Endothelial cell of umbilical vein (primary cell): ENCODE results near the gene TMEM174. TPM values are rescaled to one million over a fixed set of nuclear protein-coding genes. Genes with fewer than 3 reads are reported as not detected.

Source experiments
- BruUV-seq: library from RNA; stranded (reverse); fragments of 400-500 nt; replicated peaks from 2 replicates; lab custom pipeline; 2021; lab: Mats Ljungman, UMichigan
- CTCF ChIA-PET: fragments of 300-600, 350-600 bp; sonication (Branson Sonifier 250); formaldehyde crosslinking; loops from one replicate; lab custom pipeline; 2021; ENCODE audit warnings: antibody characterized with exemption, inconsistent platforms; lab: Charles Lee
- POLR2A ChIA-PET: fragments of 300-600, 350-600 bp; sonication (Branson Sonifier 250); formaldehyde crosslinking; loops from one replicate; lab custom pipeline; 2021; ENCODE audit warnings: antibody characterized with exemption, inconsistent platforms; lab: Charles Lee
- DNase-seq: peaks from one replicate; pipeline ENCODE4 v3.0.0-alpha.2; 2011; ENCODE audit warnings: low read depth, low spot score
- FAIRE-seq: peaks from 2 replicates; lab custom pipeline; 2011; peaks lifted over from hg19 to GRCh38; lab: Jason Lieb, UNC
- H2AFZ ChIP-seq: 2 replicates; pipeline ENCODE4 v1.6.0; 2012; ENCODE audit warnings: low read depth, low read length, control low read depth, inconsistent platforms
- H3K27ac ChIP-seq: 2 replicates; pipeline ENCODE4 v1.5.1; 2011; ENCODE audit warnings: low read depth, mild to moderate bottlenecking, control low read depth, low read length, moderate library complexity; ENCODE audit not compliant: insufficient read depth
- H3K27me3 ChIP-seq, 2 experiments: 2 replicates each; pipeline versions ENCODE4 v1.6.0 to v1.6.1; 2011; ENCODE audit warnings: low read length in 2 of 2, mixed read lengths in 1 of 2; ENCODE audit not compliant: control insufficient read depth in 2 of 2, insufficient read depth in 2 of 2
- H3K36me3 ChIP-seq, 2 experiments: 2 replicates in 1 of 2; 3 replicates in 1 of 2; pipeline ENCODE4 v1.5.1; 2011; ENCODE audit warnings: low read length in 2 of 2, mild to moderate bottlenecking in 1 of 2, moderate library complexity in 1 of 2; ENCODE audit not compliant: control insufficient read depth in 2 of 2, insufficient read depth in 2 of 2; ENCODE audit errors: extremely low read depth in 1 of 2
- H3K4me1 ChIP-seq: 3 replicates; pipeline ENCODE4 v1.5.1; 2011; ENCODE audit warnings: mild to moderate bottlenecking, low read length; ENCODE audit not compliant: control insufficient read depth, insufficient read depth; ENCODE audit errors: extremely low read depth
- H3K4me2 ChIP-seq: 2 replicates; pipeline ENCODE4 v1.6.1; 2011; ENCODE audit warnings: low read length, control low read depth, mixed read lengths; ENCODE audit not compliant: insufficient read depth
- H3K4me3 ChIP-seq, 3 experiments: fragments of 200-600 bp in 1 of 3; sonication (generic), shearing (Covaris generic) in 1 of 3; replicated peaks in 1 of 3; 2 replicates each; pipeline ENCODE4 v1.5.1; 2011 to 2016; ENCODE audit warnings: control low read depth in 3 of 3, low read length in 3 of 3, mild to moderate bottlenecking in 2 of 3, inconsistent platforms in 1 of 3, low read depth in 1 of 3, moderate library complexity in 1 of 3; ENCODE audit not compliant: insufficient read depth in 1 of 3
- H3K79me2 ChIP-seq: 2 replicates; pipeline ENCODE4 v1.6.0; 2012; ENCODE audit warnings: low read length, inconsistent platforms; ENCODE audit not compliant: control insufficient read depth, insufficient read depth
- H3K9ac ChIP-seq: replicated peaks from 2 replicates; pipeline ENCODE3; 2011; ENCODE audit warnings: low read length, control low read depth; ENCODE audit not compliant: insufficient read depth; ENCODE audit errors: extremely low read depth
- H3K9me1 ChIP-seq: replicated peaks from 3 replicates; pipeline ENCODE4 v1.6.0; 2011; ENCODE audit warnings: mild to moderate bottlenecking, low read length; ENCODE audit not compliant: control insufficient read depth, insufficient read depth; ENCODE audit errors: extremely low read depth
- H3K9me3 ChIP-seq: replicated peaks from 2 replicates; pipeline ENCODE4 v1.5.1; 2012; ENCODE audit warnings: low read length, inconsistent platforms; ENCODE audit not compliant: control insufficient read depth, insufficient read depth
- H4K20me1 ChIP-seq: replicated peaks from 2 replicates; pipeline ENCODE3; 2011; ENCODE audit warnings: mild to moderate bottlenecking, low read length; ENCODE audit not compliant: control insufficient read depth, insufficient read depth; ENCODE audit errors: extremely low read depth
- FOS ChIP-seq: IDR thresholded peaks from 2 replicates; pipeline ENCODE4 v1.6.1; 2011; ENCODE audit warnings: mild to moderate bottlenecking, low read length, moderate library complexity, borderline replicate concordance; ENCODE audit not compliant: insufficient read depth
- GATA2 ChIP-seq: IDR thresholded peaks from 2 replicates; pipeline ENCODE4 v1.7.0; 2011; ENCODE audit warnings: low read depth, mild to moderate bottlenecking, moderate library complexity, mixed read lengths, low read length; ENCODE audit not compliant: insufficient read length, insufficient read depth
- JUN ChIP-seq: IDR thresholded peaks from 2 replicates; pipeline ENCODE4 v1.6.1; 2011; ENCODE audit warnings: borderline replicate concordance, low read depth; ENCODE audit not compliant: insufficient read length, insufficient read depth
- MYC ChIP-seq: IDR thresholded peaks from one replicate; pipeline ENCODE4 v1.6.1; 2011; ENCODE audit warnings: mild to moderate bottlenecking, low read depth, low read length
- POLR2AphosphoS5 ChIP-seq: IDR thresholded peaks from 2 replicates; pipeline ENCODE4 v1.6.1; 2012; ENCODE audit warnings: low read depth, mild to moderate bottlenecking, control low read depth, low read length, moderate library complexity; ENCODE audit not compliant: insufficient read depth
- dilution Hi-C: fragments of 300-500 bp; cut with MboI; formaldehyde crosslinking; loops from one replicate; pipeline ENCODE4 v1.15.0; 2019; ENCODE audit warnings: low sequenced_read_pairs; ENCODE audit not compliant: extremely low pct_ligation_motif_present
- intact Hi-C: fragments of 100-400 bp; cut with micrococcal nuclease; formaldehyde crosslinking; loops from one replicate; pipeline ENCODE4 v1.10.0; 2022
- polyA plus RNA-seq, 4 experiments: library from polyadenylated mRNA; depleted of rRNA in 3 of 4; stranded (reverse) in 3 of 4; unstranded in 1 of 4; fragments of >200 nt; gene quantifications; 2 replicates each; pipeline versions ENCODE4 v1.2.1 to v1.2.3, GENCODE V29; 2011 to 2012; ENCODE audit warnings: missing spikeins in 1 of 4
- total RNA-seq: library from RNA; stranded (reverse); gene quantifications from 2 replicates; pipeline ENCODE4 v1.2.3, GENCODE V29; 2021

Gene TMEM174
- total and polyA plus RNA-seq, 2 donors (not counting 3 experiments of a cell fraction or from before 2014, with no cell fraction given), result not detected

- BruUV-seq, result no TSS peak
- Histone ChIP-seq H3K36me3 (no peaks in the 10 kb centered on the region), H3K4me3 (no peak overlapping the region), H3K79me2 (no peaks in the 10 kb centered on the region), H3K4me1 (peaks cover 4% of the 10 kb centered on the region), H3K9me3 (no peaks in the 10 kb centered on the region), H3K9ac (no peak overlapping the region), H4K20me1 (no peaks in the 10 kb centered on the region), H3K4me2 (no peak overlapping the region), H3K9me1 (no peaks in the 10 kb centered on the region), H3K27me3 (peaks cover 48 to 91% of the 10 kb centered on the region in 2 experiments), H2AFZ (no peak overlapping the region), H3K27ac (no peak overlapping the region)
- CTCF ChIA-PET, result interaction anchor here (1.5 kb wide), 1 partner anchor 230 kb away, joined by 5 read pairs; no protein-coding TSS in a partner anchor
- dilution Hi-C loops, result no loop called here
- POLR2A ChIA-PET, result no interaction called here
- DNase-seq (no peak), FAIRE-seq (no peak)
- TF ChIP-seq GATA2, result no peak
- intact Hi-C loops, result no loop called here
Observed at GRCh38 chr5:73221161-73221560, 48.2 kb downstream of the TMEM174 start.

- ChIA-PET CTCF (no interaction called here), POLR2A (no interaction called here)
- Histone ChIP-seq H3K4me3 (no peak overlapping the region), H3K27me3 (peaks cover 51 to 96% of the 10 kb centered on the region in 2 experiments), H3K9me3 (no peaks in the 10 kb centered on the region), H2AFZ (no peak overlapping the region), H3K4me2 (no peak overlapping the region), H3K79me2 (no peaks in the 10 kb centered on the region), H3K9ac (no peak overlapping the region), H3K4me1 (no peaks in the 10 kb centered on the region), H3K27ac (no peak overlapping the region), H3K36me3 (no peaks in the 10 kb centered on the region), H4K20me1 (no peaks in the 10 kb centered on the region), H3K9me1 (no peaks in the 10 kb centered on the region)
- intact Hi-C loops, result no loop called here
- DNase-seq, result no peak
- TF ChIP-seq MYC (no peak), JUN (no peak), FOS (no peak), POLR2AphosphoS5 (no peak), GATA2 (no peak)
- no peak for FAIRE-seq
- no TSS peak for BruUV-seq
- dilution Hi-C loops, result no loop called here
Observed at GRCh38 chr5:73221726-73222125, 48.7 kb downstream of the TMEM174 start.
